ENCODE measurements around the gene TMPRSS11A. TPM values are rescaled to one million over a fixed set of nuclear protein-coding genes. Genes with fewer than 3 reads are reported as not detected.

The TMPRSS11A gene
- total RNA-seq, result not detected
- long read RNA-seq, result 0 reads

GRCh38 chr4:67963356-67963755 is at the start of gene TMPRSS11A:
TSS of gene TMPRSS11A (minus strand) at chr4:67963493. CDS start at chr4:67963393, 100 bp downstream.
- no peak for DNase-seq
- no peak within 1 kb of the TSS for H3K4me3 ChIP-seq
- no peaks in the 10 kb centered on the region for H3K4me1 ChIP-seq
- TF ChIP-seq CTCF (IDR thresholded peaks at IDR 0.05), result no peak
- no peaks in the 10 kb centered on the region for H3K36me3 ChIP-seq
- no peaks in the 10 kb centered on the region for H3K27me3 ChIP-seq (ENCODE audit: low read depth)
- intact Hi-C loops (cut with DNase I), result no loop called here
- H3K27ac ChIP-seq, result no peak within 1 kb of the TSS
- ATAC-seq, result no peak
- no peaks in the 10 kb centered on the region for H3K9me3 ChIP-seq

- Histone ChIP-seq H3K27me3 (ENCODE audit: low read depth) (no peaks in the 10 kb centered on the region), H3K4me3 (no peak overlapping the region), H3K4me1 (no peaks in the 10 kb centered on the region), H3K27ac (no peak overlapping the region), H3K9me3 (no peaks in the 10 kb centered on the region), H3K36me3 (no peaks in the 10 kb centered on the region)
- no peak for TF ChIP-seq CTCF (IDR thresholded peaks at IDR 0.05)
- DNase-seq (no peak), ATAC-seq (no peak)
- intact Hi-C loops (cut with DNase I), result no loop called here
Measured at GRCh38 chr4:68011684-68012083, 48.4 kb upstream of the TMPRSS11A start.

GRCh38 chr4:68002906-68003305 is 39.6 kb upstream of the TMPRSS11A start:
- no peaks in the 10 kb centered on the region for H3K27me3 ChIP-seq (ENCODE audit: low read depth)
- H3K36me3 ChIP-seq, result no peaks in the 10 kb centered on the region
- no peak for DNase-seq
- ATAC-seq, result no peak
- no peak overlapping the region for H3K4me3 ChIP-seq
- no peak for TF ChIP-seq CTCF (IDR thresholded peaks at IDR 0.05)
- H3K27ac ChIP-seq, result no peak overlapping the region
- no peaks in the 10 kb centered on the region for H3K4me1 ChIP-seq
- H3K9me3 ChIP-seq, result no peaks in the 10 kb centered on the region
- intact Hi-C loops (cut with DNase I), result no loop called here

- Histone ChIP-seq H3K4me3 (no peak overlapping the region), H3K27me3 (ENCODE audit: low read depth) (no peaks in the 10 kb centered on the region), H3K36me3 (no peaks in the 10 kb centered on the region), H3K27ac (no peak overlapping the region), H3K4me1 (no peaks in the 10 kb centered on the region), H3K9me3 (no peaks in the 10 kb centered on the region)
- no peak for ATAC-seq
- intact Hi-C loops (cut with DNase I), result no loop called here
- no peak for TF ChIP-seq CTCF (IDR thresholded peaks at IDR 0.05)
- no peak for DNase-seq
Measured at GRCh38 chr4:67996127-67996526, 32.8 kb upstream of the TMPRSS11A start.

- no peak for TF ChIP-seq CTCF (IDR thresholded peaks at IDR 0.05)
- DNase-seq, result no peak
- intact Hi-C loops (cut with DNase I), result no loop called here
- H3K4me1 ChIP-seq, result no peaks in the 10 kb centered on the region
- no peak for ATAC-seq
- no peaks in the 10 kb centered on the region for H3K36me3 ChIP-seq
- H3K4me3 ChIP-seq, result no peak overlapping the region
- H3K27me3 ChIP-seq (ENCODE audit: low read depth), result no peaks in the 10 kb centered on the region
- no peaks in the 10 kb centered on the region for H3K9me3 ChIP-seq
- no peak overlapping the region for H3K27ac ChIP-seq
Measured at GRCh38 chr4:67988991-67989390, 25.7 kb upstream of the TMPRSS11A start.

- TF ChIP-seq CTCF (IDR thresholded peaks at IDR 0.05), result no peak
- ATAC-seq, result no peak
- intact Hi-C loops (cut with DNase I), result no loop called here
Measured at GRCh38 chr4:67983333-67983732, 20.0 kb upstream of the TMPRSS11A start.

More at GRCh38 chr4:67983333-67983732, 20.0 kb upstream of the TMPRSS11A start:
- no peak for DNase-seq
- no peaks in the 10 kb centered on the region for H3K9me3 ChIP-seq
- no peak overlapping the region for H3K27ac ChIP-seq
- no peaks in the 10 kb centered on the region for H3K36me3 ChIP-seq
- H3K27me3 ChIP-seq (ENCODE audit: low read depth), result no peaks in the 10 kb centered on the region
- H3K4me3 ChIP-seq, result no peak overlapping the region
- no peaks in the 10 kb centered on the region for H3K4me1 ChIP-seq
